Ovary (tissue), 9 donors: Measurements from ENCODE around the gene DEFB124. TPM values are rescaled to one million over a fixed set of nuclear protein-coding genes. Genes with fewer than 3 reads are reported as not detected.

ENCODE experiments used
- DNase-seq, 5 donors: peaks; one replicate each; pipeline ENCODE4 v3.0.0-alpha.2; 2019 to 2020
- H3K27ac ChIP-seq, 2 donors: fragments of 200-600 bp; one replicate each; pipeline versions ENCODE4 v1.5.1 to v1.8.0; 2019 to 2022
- H3K27me3 ChIP-seq: fragments of 200-600 bp; one replicate; pipeline ENCODE4 v1.8.0; 2022
- H3K36me3 ChIP-seq: fragments of 200-600 bp; sonication (generic); one replicate; pipeline ENCODE4 v1.5.1; 2019
- H3K4me1 ChIP-seq: one replicate; pipeline ENCODE4 v1.8.1; 2013; ENCODE audit warnings: mild to moderate bottlenecking, moderate library complexity; ENCODE audit not compliant: insufficient read depth
- H3K4me3 ChIP-seq: fragments of 200-600 bp; sonication (generic); one replicate; pipeline ENCODE4 v1.5.1; 2017
- H3K9me3 ChIP-seq, 2 donors: fragments of 200-600 bp in 1 of 2; sonication (generic) in 1 of 2; one replicate each; pipeline versions ENCODE4 v1.5.1 to v1.8.1; 2013 to 2019; ENCODE audit warnings: mild to moderate bottlenecking in 1 of 2, moderate library complexity in 1 of 2
- CTCF ChIP-seq, 3 donors: fragments of 450-650 bp in 2 of 3; fragments of 200-600 bp in 1 of 3; IDR thresholded peaks; one replicate each; pipeline versions ENCODE4 v1.5.1 to v1.8.0; 2016 to 2022; ENCODE audit warnings: antibody characterized with exemption in 3 of 3, mild to moderate bottlenecking in 1 of 3
- EP300 ChIP-seq: sonication (generic); formaldehyde crosslinking; IDR thresholded peaks from one replicate; pipeline ENCODE4 v1.6.1; 2017; ENCODE audit warnings: antibody characterized with exemption
- POLR2A ChIP-seq: fragments of 450-650 bp; IDR thresholded peaks from one replicate; pipeline ENCODE4 v1.6.1; 2017; ENCODE audit warnings: antibody characterized with exemption, mild to moderate bottlenecking, moderate library complexity
- WGBS, 3 donors: extraction: QIAGEN DNeasy Blood & Tissue Kit in 1 of 3; methylation state at CpG; one replicate each; pipeline versions ENCODE4 v1.1.5 to v1.1.7; 2013 to 2017; 5-methylcytosine and 5-hydroxymethylcytosine counted together
- intact Hi-C, 4 donors: fragments of 100-400 bp; cut with DNase I; formaldehyde crosslinking; loops; one replicate each; pipeline versions ENCODE4 v1.11.0 to v1.15.1; 2022 to 2023
- polyA plus RNA-seq, 2 donors: library from polyadenylated mRNA; stranded (reverse); fragments of 200-250 nt in 1 of 2; fragments of 350-450 nt in 1 of 2; fragmentation: Illumina TruSeq in 1 of 2; extraction: RNeasy Lipid Tissue Mini Kit (QIAGEN cat#74804) in 1 of 2; gene quantifications; one replicate each; pipeline ENCODE4 v1.2.3, GENCODE V29; 2013 to 2014
- total RNA-seq, 7 donors: library from RNA; depleted of rRNA in 2 of 7; stranded (reverse); fragments of >200 nt in 2 of 7; fragmentation: NEBNext Ultra II Directional in 3 of 7; extraction: Animal tissue kit (Norgen Biotek cat#: 25700) in 3 of 7; gene quantifications; one replicate each; pipeline versions ENCODE4 v1.1.0 to v1.2.4, GENCODE V29; 2016 to 2023
- donor health status: DM: no; HTN: no; CAD: no; lungs with moderate emphysema.
- donor health status: DM: no; HTN: no; CAD: no.
- donor health status: Bipolar disorder and iron deficiency.
- donor health status: DM: yes; HTN: yes; CAD: no.
- donor health status: DM: no; HTN: no; CAD: no.
- donor health status: DM: yes; HTN: yes; CAD: no.

The DEFB124 gene
- total and polyA plus RNA-seq, 9 donors: 0.45 to 0.82 (median 0.62) TPM; not detected in 6

- no peak overlapping the region for H3K27ac ChIP-seq
- TF ChIP-seq CTCF (IDR thresholded peaks at IDR 0.05) (no peak), POLR2A (no peak), EP300 (no peak)
- H3K36me3 ChIP-seq: no peaks in the 10 kb centered on the region
- no peak overlapping the region for H3K4me3 ChIP-seq
- H3K27me3 ChIP-seq: no peaks in the 10 kb centered on the region
- H3K9me3 ChIP-seq: no peaks in the 10 kb centered on the region
- peaks cover 5% of the 10 kb centered on the region for H3K4me1 ChIP-seq
- intact Hi-C loops: no loop called here
- WGBS, 3 donors: 45 to 57% (median 54%) methylated on average over 2 of the region's 2 CpGs
- DNase-seq: peak in 1 of 5 donors; percentile 59
Observed at GRCh38 chr20:31494131-31494530, 19.2 kb upstream of the DEFB124 start.

- TF ChIP-seq EP300 (no peak), POLR2A (no peak), CTCF (IDR thresholded peaks at IDR 0.05) (no peak)
- H3K36me3 ChIP-seq: no peaks in the 10 kb centered on the region
- intact Hi-C loops: no loop called here
- no peak overlapping the region for H3K4me3 ChIP-seq
- H3K4me1 ChIP-seq: no peaks in the 10 kb centered on the region
- no peaks in the 10 kb centered on the region for H3K27me3 ChIP-seq
- no peak for DNase-seq
- H3K9me3 ChIP-seq: no peaks in the 10 kb centered on the region
- 87 to 96% (median 89%) methylated on average over 3 of the region's 3 CpGs for WGBS, 3 donors
- no peak overlapping the region for H3K27ac ChIP-seq
Observed at GRCh38 chr20:31490752-31491151, 15.8 kb upstream of the DEFB124 start.

GRCh38 chr20:31489152-31489551 lies 14.2 kb upstream of the DEFB124 start:
- no peak overlapping the region for H3K27ac ChIP-seq
- TF ChIP-seq EP300: no peak
- no peak for TF ChIP-seq POLR2A
- TF ChIP-seq CTCF (IDR thresholded peaks at IDR 0.05): no peak
- H3K27me3 ChIP-seq: no peaks in the 10 kb centered on the region
- DNase-seq: no peak
- intact Hi-C loops: no loop called here
- H3K9me3 ChIP-seq: no peaks in the 10 kb centered on the region
- H3K4me1 ChIP-seq: peaks cover 2% of the 10 kb centered on the region
- H3K4me3 ChIP-seq: no peak overlapping the region
- WGBS, 3 donors: 59 to 74% (median 65%) methylated on average over 3 of the region's 3 CpGs
- no peaks in the 10 kb centered on the region for H3K36me3 ChIP-seq

- Histone ChIP-seq H3K4me1 (peaks cover 2% of the 10 kb centered on the region), H3K36me3 (no peaks in the 10 kb centered on the region), H3K4me3 (no peak overlapping the region), H3K9me3 (no peaks in the 10 kb centered on the region), H3K27me3 (no peaks in the 10 kb centered on the region), H3K27ac (peak overlapping the region in 1 of 2 donors; percentile 13)
- TF ChIP-seq POLR2A (no peak), CTCF (IDR thresholded peaks at IDR 0.05) (no peak), EP300 (no peak)
- intact Hi-C loops: no loop called here
- no peak for DNase-seq
- 34 to 50% (median 46%) methylated on average over 2 of the region's 2 CpGs for whole genome bisulfite sequencing, 3 donors
Observed at GRCh38 chr20:31488115-31488514, 13.2 kb upstream of the DEFB124 start.
